Adrenal gland (tissue), 12 donors: ENCODE results near the gene PRKN. TPM values are rescaled to one million over a fixed set of nuclear protein-coding genes. Genes with fewer than 3 reads are reported as not detected.

Source experiments
- DNase-seq, 7 donors: peaks; one replicate each; pipeline ENCODE4 v3.0.0-alpha.2; 2019 to 2020
- H3K27ac ChIP-seq, 5 donors: fragments of 200-600 bp; sonication (generic) in 4 of 5; 1 replicate in 3 of 5; 2 replicates in 2 of 5; pipeline versions ENCODE4 v1.5.1 to v1.8.0; 2016 to 2020; ENCODE audit warnings: mild to moderate bottlenecking in 1 of 5
- H3K27me3 ChIP-seq: fragments of 200-600 bp; 2 replicates; pipeline ENCODE4 v1.8.0; 2021
- H3K36me3 ChIP-seq, 2 donors: fragments of 200-600 bp; replicated peaks in 1 of 2; 1 replicate in 1 of 2; 2 replicates in 1 of 2; pipeline versions ENCODE4 v1.5.1 to v1.8.0; 2018 to 2022
- H3K4me1 ChIP-seq, 2 donors: fragments of 200-600 bp; replicated peaks in 1 of 2; 1 replicate in 1 of 2; 2 replicates in 1 of 2; pipeline versions ENCODE4 v1.5.1 to v1.8.0; 2018 to 2021
- H3K4me3 ChIP-seq, 4 donors: fragments of 200-600 bp; sonication (generic) in 3 of 4; one replicate each; pipeline ENCODE4 v1.5.1; 2016 to 2018
- H3K9me3 ChIP-seq, 3 donors: fragments of 200-600 bp; sonication (generic) in 1 of 3; replicated peaks in 1 of 3; 1 replicate in 2 of 3; 2 replicates in 1 of 3; pipeline versions ENCODE4 v1.5.1 to v1.8.0; 2016 to 2021
- CTCF ChIP-seq, 6 experiments: fragments of 450-650 bp in 4 of 6; fragments of 200-600 bp in 2 of 6; sonication (generic) in 1 of 6; IDR thresholded peaks; 1 replicate in 5 of 6; 2 replicates in 1 of 6; pipeline versions ENCODE4 v1.5.1 to v1.8.0; 2016 to 2021; ENCODE audit warnings: antibody characterized with exemption in 6 of 6, mild to moderate bottlenecking in 2 of 6, moderate library complexity in 1 of 6
- POLR2A ChIP-seq, 2 donors: fragments of 450-650 bp; IDR thresholded peaks; one replicate each; pipeline ENCODE4 v1.6.1; 2017; ENCODE audit warnings: antibody characterized with exemption in 2 of 2, mild to moderate bottlenecking in 2 of 2, moderate library complexity in 1 of 2
- WGBS, 4 donors: extraction: QIAGEN DNeasy Blood & Tissue Kit in 2 of 4; methylation state at CpG; one replicate each; pipeline versions ENCODE4 v1.1.5 to v1.1.7; 2013 to 2017; 5-methylcytosine and 5-hydroxymethylcytosine counted together
- intact Hi-C, 2 donors: fragments of 100-400 bp; cut with DNase I; formaldehyde crosslinking; loops; one replicate each; pipeline versions ENCODE4 v1.14.1 to v1.15.0; 2022 to 2023
- polyA plus RNA-seq, 3 donors: library from polyadenylated mRNA; stranded (reverse); fragments of 200-250 nt in 2 of 3; fragments of 350-450 nt in 1 of 3; fragmentation: Illumina TruSeq in 1 of 3; extraction: RNeasy Lipid Tissue Mini Kit (QIAGEN cat#74804) in 1 of 3; gene quantifications; one replicate each; pipeline ENCODE4 v1.2.3, GENCODE V29; 2013 to 2014
- total RNA-seq, 9 donors: library from RNA; depleted of rRNA in 4 of 9; stranded (reverse); fragments of >200 nt in 4 of 9; fragments of 120-200 nt in 1 of 9; fragmentation: NEBNext Ultra II Directional in 1 of 9; extraction: Animal tissue kit (Norgen Biotek cat#: 25700) in 1 of 9; gene quantifications; one replicate each; pipeline versions ENCODE4 v1.1.0 to v1.2.4, GENCODE V29; 2013 to 2023
- donor health status: healthy with polysubstance abuse.
- donor health status: Bipolar disorder and iron deficiency.
- donor health status: DM: yes; HTN: yes; CAD: no.
- donor health status: DM: no; HTN: no; CAD: no.
- donor health status: DM: no; HTN: no; CAD: no.
- donor health status: DM: yes; HTN: yes; CAD: no.

The PRKN gene
- total and polyA plus RNA-seq, 12 donors: 1.9 to 159 (median 13.3) TPM

- H3K4me1 ChIP-seq: no peaks in the 10 kb centered on the region
- H3K27ac ChIP-seq: no peak overlapping the region
- no peak for DNase-seq
- no peak overlapping the region for H3K4me3 ChIP-seq
- no peaks in the 10 kb centered on the region for H3K9me3 ChIP-seq
- H3K27me3 ChIP-seq: no peaks in the 10 kb centered on the region
- TF ChIP-seq CTCF (IDR thresholded peaks at IDR 0.05) (no peak), POLR2A (IDR thresholded peaks at IDR 0.05) (no peak)
- H3K36me3 ChIP-seq: no peaks in the 10 kb centered on the region
- intact Hi-C loops: no loop called here
- WGBS, 4 donors: 84 to 89% (median 86%) methylated on average over 11 of the region's 11 CpGs
These were observed 1361.2 kb downstream of the PRKN start for GRCh38 chr6:161366301-161366923.

- 85 to 90% (median 89%) methylated on average over 6 of the region's 6 CpGs for WGBS, 4 donors
- Histone ChIP-seq H3K9me3 (no peaks in the 10 kb centered on the region), H3K27me3 (no peaks in the 10 kb centered on the region), H3K4me3 (no peak overlapping the region), H3K27ac (no peak overlapping the region), H3K36me3 (no peaks in the 10 kb centered on the region), H3K4me1 (no peaks in the 10 kb centered on the region)
- no peak for DNase-seq
- intact Hi-C loops: no loop called here
- no peak for TF ChIP-seq POLR2A (IDR thresholded peaks at IDR 0.05)
These were observed 1361.9 kb downstream of the PRKN start for GRCh38 chr6:161365633-161366032.

GRCh38 chr6:161363286-161363685 is 1364.3 kb downstream of the PRKN start:
- intact Hi-C loops: no loop called here
- H3K4me1 ChIP-seq: no peaks in the 10 kb centered on the region
- no peak for DNase-seq
- H3K27ac ChIP-seq: no peak overlapping the region
- H3K9me3 ChIP-seq: no peaks in the 10 kb centered on the region
- no peaks in the 10 kb centered on the region for H3K27me3 ChIP-seq
- H3K36me3 ChIP-seq: no peaks in the 10 kb centered on the region
- TF ChIP-seq POLR2A (IDR thresholded peaks at IDR 0.05): no peak
- no peak for TF ChIP-seq CTCF (IDR thresholded peaks at IDR 0.05)
- no peak overlapping the region for H3K4me3 ChIP-seq

DNA sequence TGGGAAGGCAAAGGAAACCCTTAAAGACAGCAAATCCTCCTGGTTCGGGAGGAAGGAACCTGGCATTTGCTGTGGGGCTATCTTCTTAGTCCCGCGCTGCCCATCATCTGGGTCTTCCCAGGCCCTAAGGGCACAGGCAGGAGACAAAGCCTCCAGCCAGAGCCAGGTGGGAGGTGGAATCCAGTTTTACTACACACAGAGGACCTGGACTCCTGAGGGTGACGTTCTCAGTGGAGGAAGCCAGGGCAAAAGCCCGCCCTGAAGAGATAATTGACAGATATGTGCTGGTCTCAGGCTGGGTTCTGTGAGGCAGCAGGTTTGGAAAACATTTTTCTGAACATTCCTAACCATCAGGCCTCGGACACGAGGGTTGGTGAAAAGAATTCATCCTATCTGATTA is 1365.3 kb downstream of the PRKN start:
- H3K4me1 ChIP-seq: no peaks in the 10 kb centered on the region
- no peak for TF ChIP-seq CTCF (IDR thresholded peaks at IDR 0.05)
- TF ChIP-seq POLR2A (IDR thresholded peaks at IDR 0.05): no peak
- WGBS, 4 donors: 90 to 97% (median 96%) methylated on average over 7 of the region's 7 CpGs
- no peaks in the 10 kb centered on the region for H3K9me3 ChIP-seq
- H3K4me3 ChIP-seq: no peak overlapping the region
- no peaks in the 10 kb centered on the region for H3K27me3 ChIP-seq
- DNase-seq: no peak
- intact Hi-C loops: no loop called here
- H3K36me3 ChIP-seq: no peaks in the 10 kb centered on the region
- H3K27ac ChIP-seq: no peak overlapping the region

DNA sequence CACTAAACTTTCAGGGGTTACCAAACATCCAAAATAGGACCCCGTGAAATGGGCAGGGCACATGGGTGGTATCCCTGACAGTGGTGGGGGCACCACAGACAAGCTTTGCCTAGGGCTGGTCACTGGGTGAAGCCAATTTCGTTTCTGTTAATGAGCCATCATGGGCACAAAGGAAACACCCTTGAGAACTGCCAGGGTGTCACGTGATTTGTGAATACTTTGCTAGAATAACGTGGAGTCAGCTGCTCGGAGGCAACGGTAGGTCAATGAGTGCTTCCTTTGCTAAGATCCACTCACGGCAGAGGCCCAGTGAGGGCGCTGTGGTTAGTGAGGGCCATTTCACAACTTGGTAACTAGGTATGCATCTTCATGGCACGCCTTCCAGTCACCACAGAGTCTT is 1366.0 kb downstream of the PRKN start:
- Histone ChIP-seq H3K27ac (no peak overlapping the region), H3K9me3 (no peaks in the 10 kb centered on the region), H3K4me1 (no peaks in the 10 kb centered on the region), H3K4me3 (no peak overlapping the region), H3K27me3 (no peaks in the 10 kb centered on the region), H3K36me3 (no peaks in the 10 kb centered on the region)
- intact Hi-C loops: no loop called here
- TF ChIP-seq CTCF (IDR thresholded peaks at IDR 0.05) (no peak), POLR2A (IDR thresholded peaks at IDR 0.05) (no peak)
- WGBS, 4 donors: 91 to 96% (median 93%) methylated on average over 9 of the region's 9 CpGs
- DNase-seq: no peak
